GM18861 (cell line): ENCODE data around the gene ELAVL1.
"Not testable (repeated sequence)": the region's sequence is repeated elsewhere in the genome, so short reads cannot be mapped to it uniquely, and the experiment has no call there.

Experiments used
- ATAC-seq: cut with Tn5 transposase; IDR thresholded peaks from one replicate; pipeline ENCODE4 v1.9.1; 2021; ENCODE audit not compliant: unreplicated experiment

ELAVL1 gene

DNA sequence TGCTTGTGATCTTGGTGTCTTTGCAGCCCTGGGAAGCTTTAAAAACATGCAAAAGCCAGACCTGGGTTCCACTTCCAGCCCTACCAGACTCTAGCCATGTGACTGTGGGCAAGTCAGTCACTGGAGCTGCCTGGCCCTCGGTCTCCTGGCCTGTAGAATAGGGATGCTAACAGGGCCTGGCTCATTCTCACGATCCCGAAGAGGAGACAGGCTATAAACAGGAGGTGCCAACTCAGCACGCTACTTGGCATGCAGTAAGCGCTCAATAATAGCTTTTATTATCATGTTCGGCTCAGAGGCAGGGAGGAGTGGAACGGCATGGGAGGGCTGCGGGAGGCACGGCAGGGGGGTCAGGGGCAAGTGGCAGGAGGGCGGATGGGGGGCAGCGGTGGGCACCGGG is 81.2 kb downstream of the ELAVL1 start:
- no peak for ATAC-seq

- ATAC-seq: no peak
These were observed 81.9 kb downstream of the ELAVL1 start for GRCh38 chr19:7923295-7924191.

- ATAC-seq: no peak
These were observed 82.6 kb downstream of the ELAVL1 start for GRCh38 chr19:7922836-7923195.

DNA sequence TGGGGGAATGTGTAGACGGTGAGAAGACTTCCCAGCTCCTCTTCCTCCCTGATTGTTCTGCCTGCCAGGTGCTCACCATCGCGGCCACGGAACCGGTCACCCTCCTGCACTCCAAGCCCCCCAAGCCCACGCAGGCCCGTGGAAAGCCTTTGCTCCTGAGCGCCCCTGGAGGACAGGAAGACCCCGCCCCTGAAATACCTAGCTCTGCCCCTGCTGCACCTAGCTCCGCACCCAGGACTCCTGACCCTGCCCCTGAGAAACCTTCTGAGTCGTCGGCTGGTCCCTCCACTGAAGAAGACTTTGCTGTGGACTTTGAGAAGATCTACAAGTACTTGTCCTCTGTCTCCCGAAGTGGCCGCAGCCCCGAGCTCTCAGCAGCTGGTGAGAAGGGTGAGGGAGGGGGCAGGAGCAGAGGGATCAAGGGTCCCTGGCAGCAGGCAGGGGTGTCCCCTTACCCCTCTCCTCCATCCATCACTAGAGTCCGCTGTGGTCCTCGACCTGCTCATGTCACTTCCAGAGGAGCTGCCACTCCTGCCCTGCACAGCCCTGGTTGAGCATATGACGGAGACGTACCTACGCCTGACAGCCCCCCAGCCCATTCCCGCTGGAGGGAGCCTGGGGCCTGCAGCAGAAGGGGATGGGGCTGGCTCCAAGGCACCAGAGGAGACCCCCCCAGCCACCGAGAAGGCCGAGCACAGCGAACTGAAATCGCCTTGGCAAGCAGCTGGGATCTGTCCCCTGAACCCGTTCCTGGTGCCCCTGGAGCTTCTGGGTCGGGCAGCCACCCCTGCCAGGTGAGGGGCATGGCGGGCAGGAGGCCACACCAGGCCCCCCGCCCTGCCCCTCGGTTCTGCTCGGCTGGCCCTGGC is 83.2 kb downstream of the ELAVL1 start:
- no peak for ATAC-seq

DNA sequence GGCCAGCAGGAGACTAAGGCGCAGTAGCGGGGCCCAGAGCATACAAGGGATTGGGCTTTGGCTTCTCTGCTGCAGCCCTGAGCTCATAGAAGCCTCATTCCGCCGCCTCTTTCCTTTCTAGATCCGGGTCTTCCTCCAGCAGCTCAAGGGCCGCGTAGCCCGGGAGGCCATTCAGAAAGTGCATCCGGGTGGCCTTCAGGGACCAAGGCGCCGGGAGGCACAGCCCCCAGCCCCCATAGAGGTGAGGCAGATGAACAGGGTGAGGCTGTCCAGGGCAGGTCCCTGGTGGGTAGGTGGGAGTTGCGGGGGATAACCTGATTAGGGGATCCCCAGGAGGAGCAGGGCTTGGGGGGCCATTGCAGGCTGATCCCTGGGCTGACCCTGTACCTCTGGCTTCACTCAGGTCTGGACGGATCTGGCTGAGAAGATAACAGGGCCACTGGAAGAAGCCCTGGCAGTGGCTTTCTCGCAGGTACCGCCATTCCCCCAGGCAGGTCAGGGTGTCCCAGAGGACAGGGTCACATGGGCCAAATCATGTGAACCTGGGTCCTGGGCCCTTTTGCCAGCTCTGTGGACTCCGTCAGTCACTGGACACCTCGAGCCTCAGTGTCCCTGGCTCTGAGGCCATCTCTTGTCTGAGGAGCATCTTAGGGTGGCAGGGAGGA is 84.0 kb downstream of the ELAVL1 start:
- no peak for ATAC-seq

- ATAC-seq: peak; percentile 26
These were observed 84.7 kb downstream of the ELAVL1 start for GRCh38 chr19:7920519-7921301.

- ATAC-seq: peak; percentile 54
These were observed 85.6 kb downstream of the ELAVL1 start, which contains the start of gene SNAPC2 for GRCh38 chr19:7919610-7920518. SNAPC2 (plus strand) TSS chr19:7920338; CDS start chr19:7920367, 29 bp downstream.

GRCh38 chr19:7918615-7919421 is 86.6 kb downstream of the ELAVL1 start:
- ATAC-seq: no peak

DNA sequence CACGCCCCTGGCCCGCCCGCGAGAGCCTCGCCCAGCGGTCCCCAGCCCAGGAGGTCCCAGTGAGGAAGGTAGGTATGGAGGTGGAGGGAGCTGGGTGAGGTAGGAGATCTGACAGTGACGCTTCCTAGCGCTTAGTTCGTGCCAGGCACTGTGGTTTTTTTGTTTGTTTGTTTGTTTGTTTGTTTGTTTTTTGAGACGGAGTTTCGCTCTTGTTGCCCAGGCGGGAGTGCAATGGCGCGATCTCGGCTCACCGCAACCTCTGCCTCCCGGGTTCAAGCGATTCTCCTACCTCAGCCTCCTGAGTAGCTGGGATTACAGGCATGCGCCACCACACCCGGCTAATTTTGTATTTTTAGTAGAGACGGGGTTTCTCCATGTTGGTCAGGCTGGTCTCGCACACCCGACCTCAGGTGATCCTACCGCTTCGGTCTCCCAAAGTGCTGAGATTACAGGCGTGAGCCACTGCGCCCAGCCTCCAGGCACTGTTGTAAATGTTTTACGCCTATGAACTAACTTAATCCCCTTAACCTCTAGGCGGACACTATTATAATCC is 87.3 kb downstream of the ELAVL1 start:
- not testable (repeated sequence) for ATAC-seq

GRCh38 chr19:7917267-7918061 is 88.0 kb downstream of the ELAVL1 start:
- no peak for ATAC-seq

- no peak for ATAC-seq
These were observed 88.5 kb downstream of the ELAVL1 start for GRCh38 chr19:7916955-7917266.

- ATAC-seq: no peak
These were observed 89.1 kb downstream of the ELAVL1 start for GRCh38 chr19:7916103-7916954.

DNA sequence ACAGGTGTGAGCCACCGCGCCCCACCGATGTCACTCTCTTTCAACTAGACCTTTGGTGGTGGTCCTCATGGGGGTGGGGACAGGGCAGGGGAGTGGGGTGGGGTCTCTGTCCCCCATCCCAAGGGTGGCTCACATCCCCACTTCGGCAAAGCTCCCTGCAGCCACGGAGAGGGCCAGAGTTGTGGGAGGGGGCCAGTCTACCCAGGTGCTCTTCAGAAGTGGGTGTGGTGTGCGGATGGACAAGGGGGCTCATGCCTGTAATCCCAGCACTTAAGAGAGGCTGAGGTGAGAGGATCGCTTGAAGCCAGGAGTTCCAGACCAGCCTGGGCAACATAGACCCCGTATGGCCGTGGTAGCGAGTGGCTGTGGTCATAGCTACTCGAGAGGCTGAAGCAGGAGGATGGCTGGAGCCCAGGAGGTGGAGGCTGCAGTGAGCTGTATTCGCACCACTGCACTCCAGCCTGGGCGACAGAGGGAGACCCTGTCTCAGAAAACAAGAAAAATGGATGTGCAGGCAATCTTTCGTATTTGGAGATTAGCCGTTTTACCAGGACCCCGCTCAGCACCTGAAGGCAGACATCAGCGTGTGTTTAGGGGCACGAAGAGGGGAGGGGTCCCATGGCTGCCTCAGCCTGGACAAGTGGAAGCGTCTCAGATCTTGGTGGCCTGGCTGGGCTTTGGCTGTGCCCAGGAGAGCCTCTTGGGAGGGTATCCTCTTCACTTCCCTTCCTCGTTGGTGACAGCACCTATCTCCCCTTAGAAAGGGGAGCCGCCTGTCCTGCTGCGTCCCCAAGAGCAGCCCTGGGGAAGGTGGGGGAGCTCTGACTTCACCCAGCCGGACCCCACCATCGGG is 90.0 kb downstream of the ELAVL1 start:
- ATAC-seq: no peak

- ATAC-seq: no peak
These were observed 90.8 kb downstream of the ELAVL1 start, which contains the start of gene TGFBR3L for GRCh38 chr19:7914598-7915045. TGFBR3L (plus strand) TSS chr19:7914830.

DNA sequence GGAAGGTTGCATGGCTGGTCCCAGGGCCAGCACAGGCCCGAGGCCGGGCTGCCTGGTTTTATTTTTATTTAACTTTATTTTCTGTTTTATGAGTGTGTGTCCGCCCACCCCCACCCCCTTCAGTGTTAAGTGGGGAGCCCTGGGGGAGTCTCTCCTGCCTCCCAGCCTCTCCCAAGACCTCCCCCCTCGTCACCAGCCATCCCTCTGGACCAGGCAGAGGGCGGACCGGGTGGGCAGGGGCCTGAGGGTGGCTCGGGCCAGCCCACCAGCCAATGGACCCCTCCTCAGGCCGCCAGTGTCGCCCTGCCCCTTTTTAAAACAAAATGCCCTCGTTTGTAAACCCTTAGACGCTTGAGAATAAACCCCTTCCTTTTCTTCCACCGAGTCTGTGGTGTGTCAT is 91.3 kb downstream of the ELAVL1 start:
- no peak for ATAC-seq

DNA sequence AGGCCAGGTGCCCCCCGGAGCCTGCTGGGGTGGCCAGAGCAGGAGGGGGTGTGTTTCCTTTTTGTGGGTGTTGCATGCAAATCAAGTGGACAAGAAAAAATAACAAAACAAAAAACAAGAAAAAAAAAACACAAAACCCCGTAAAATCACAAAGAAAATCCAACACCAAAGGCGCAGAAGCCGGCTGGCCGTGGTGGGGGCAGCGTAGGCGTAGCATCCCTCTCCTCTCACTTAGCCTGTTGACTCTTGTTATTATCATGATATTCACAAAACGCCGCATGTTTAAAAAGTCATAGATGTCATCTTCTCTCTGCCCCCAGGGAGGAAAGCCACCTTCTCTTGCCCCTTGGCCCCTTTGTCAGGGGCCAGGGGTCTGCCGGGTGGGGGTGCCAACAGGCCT is 91.8 kb downstream of the ELAVL1 start:
- no peak for ATAC-seq
